B cell (primary cell): ENCODE measurements around the gene FGA. TPM values are rescaled to one million over a fixed set of nuclear protein-coding genes. Genes with fewer than 3 reads are reported as not detected.

Source experiments
- ATAC-seq: fragments of 200-7000 bp; cut with Tn5 transposase; one replicate; pipeline ENCODE4 v1.10.0; 2021; ENCODE audit warnings: low read depth, mild to moderate bottlenecking, moderate number of reproducible peaks, moderate library complexity
- CTCF ChIA-PET: fragments of 350-600 bp; sonication (Branson Sonifier 250); formaldehyde crosslinking; loops from one replicate; lab custom pipeline; 2021; ENCODE audit warnings: antibody characterized with exemption, inconsistent platforms; lab: Charles Lee
- POLR2A ChIA-PET: fragments of 350-600 bp; sonication (Branson Sonifier 250); formaldehyde crosslinking; loops from one replicate; lab custom pipeline; 2021; ENCODE audit warnings: antibody characterized with exemption; lab: Charles Lee
- DNase-seq: peaks from one replicate; pipeline ENCODE4 v3.0.0; 2013
- H2AFZ ChIP-seq: 2 replicates; pipeline ENCODE4 v1.6.1; 2012; ENCODE audit warnings: mild to moderate bottlenecking, low read depth, low read length; ENCODE audit not compliant: insufficient read depth, poor library complexity, severe bottlenecking
- H3K27ac ChIP-seq, 2 donors: 1 replicate in 1 of 2; 2 replicates in 1 of 2; pipeline ENCODE4 v1.5.1; 2012 to 2013; ENCODE audit warnings: low read length in 2 of 2, mild to moderate bottlenecking in 2 of 2, moderate library complexity in 1 of 2
- H3K27me3 ChIP-seq, 4 experiments: fragments of 200-600 bp in 1 of 4; sonication (generic) in 1 of 4; replicated peaks in 1 of 4; 1 replicate in 2 of 4; 2 replicates in 2 of 4; pipeline versions ENCODE4 v1.6.1 to v1.7.0; 2013 to 2016; ENCODE audit warnings: low read length in 3 of 4, mild to moderate bottlenecking in 2 of 4, mixed read lengths in 1 of 4, moderate library complexity in 1 of 4; ENCODE audit not compliant: insufficient read depth in 4 of 4, control insufficient read depth in 3 of 4; ENCODE audit errors: control extremely low read depth in 1 of 4
- H3K36me3 ChIP-seq, 2 experiments: replicated peaks in 1 of 2; 1 replicate in 1 of 2; 2 replicates in 1 of 2; pipeline versions ENCODE4 v1.6.1 to v1.7.1; 2013; ENCODE audit warnings: low read length in 1 of 2; ENCODE audit not compliant: insufficient read depth in 2 of 2, control insufficient read depth in 1 of 2; ENCODE audit errors: control extremely low read depth in 1 of 2, extremely low read depth in 1 of 2
- H3K4me1 ChIP-seq, 2 donors: fragments of 200-600 bp in 1 of 2; sonication (generic) in 1 of 2; 1 replicate in 1 of 2; 2 replicates in 1 of 2; pipeline versions ENCODE4 v1.5.1 to v1.6.1; 2013 to 2017; ENCODE audit warnings: low read length in 2 of 2; ENCODE audit not compliant: control insufficient read depth in 2 of 2, insufficient read depth in 2 of 2
- H3K4me2 ChIP-seq: replicated peaks from 2 replicates; pipeline ENCODE3; 2012; ENCODE audit warnings: mild to moderate bottlenecking, low read depth, low read length; ENCODE audit not compliant: poor library complexity, severe bottlenecking
- H3K4me3 ChIP-seq, 5 experiments: fragments of 200-600 bp in 1 of 5; sonication (generic) in 1 of 5; 1 replicate in 3 of 5; 2 replicates in 2 of 5; pipeline versions ENCODE4 v1.5.1 to v1.7.0; 2011 to 2016; ENCODE audit warnings: low read length in 4 of 5, mild to moderate bottlenecking in 4 of 5, low read depth in 2 of 5, control low read depth in 1 of 5, moderate library complexity in 1 of 5; ENCODE audit not compliant: insufficient read depth in 1 of 5; ENCODE audit errors: control extremely low read depth in 1 of 5, extremely low read depth in 1 of 5
- H3K79me2 ChIP-seq: fragments of 200-600 bp; sonication (generic); one replicate; pipeline ENCODE4 v1.6.0; 2016; ENCODE audit warnings: low read length; ENCODE audit not compliant: control insufficient read depth, insufficient read depth
- H3K9ac ChIP-seq: fragments of 200-600 bp; sonication (generic); 2 replicates; pipeline ENCODE4 v1.6.1; 2017; ENCODE audit warnings: mild to moderate bottlenecking, low read length, moderate library complexity
- H3K9me3 ChIP-seq, 3 donors: one replicate each; pipeline versions ENCODE4 v1.6.1 to v1.7.1; 2013; ENCODE audit warnings: low read length in 2 of 3; ENCODE audit not compliant: control insufficient read depth in 2 of 3, insufficient read depth in 1 of 3; ENCODE audit errors: control extremely low read depth in 1 of 3
- H4K20me1 ChIP-seq: 2 replicates; pipeline ENCODE4 v1.6.0; 2012; ENCODE audit warnings: mild to moderate bottlenecking, low read length; ENCODE audit not compliant: insufficient read depth, control insufficient read depth, poor library complexity, severe bottlenecking
- H3K27ac Mint-ChIP-seq: one replicate; pipeline ENCODE4 v1.8.0; 2021; ENCODE audit warnings: mixed read lengths
- H3K27me3 Mint-ChIP-seq: one replicate; pipeline ENCODE4 v1.8.0; 2021; ENCODE audit warnings: mixed read lengths
- H3K4me1 Mint-ChIP-seq: one replicate; pipeline ENCODE4 v1.8.0; 2021; ENCODE audit warnings: mixed read lengths
- H3K4me3 Mint-ChIP-seq: one replicate; pipeline ENCODE4 v1.8.0; 2021; ENCODE audit warnings: mixed read lengths
- H3K9me3 Mint-ChIP-seq: one replicate; pipeline ENCODE4 v1.8.0; 2022; ENCODE audit warnings: mixed read lengths; ENCODE audit not compliant: insufficient read depth
- EZH2 ChIP-seq: IDR thresholded peaks from 2 replicates; pipeline ENCODE4 v1.6.1; 2012; ENCODE audit warnings: borderline replicate concordance, low read depth, mild to moderate bottlenecking, moderate library complexity, low read length; ENCODE audit not compliant: insufficient read depth, poor library complexity, severe bottlenecking
- whole genome bisulfite sequencing: methylation state at CpG from one replicate; pipeline ENCODE4 v1.1.5; 2013; ENCODE audit warnings: missing lambda C conversion rate; ENCODE audit not compliant: insufficient coverage; 5-methylcytosine and 5-hydroxymethylcytosine counted together
- intact Hi-C: fragments of 100-400 bp; cut with micrococcal nuclease; formaldehyde crosslinking; loops from one replicate; pipeline ENCODE4 v1.10.0; 2022
- polyA plus RNA-seq: library from polyadenylated mRNA; depleted of rRNA; stranded (reverse); fragments of >200 nt; gene quantifications from 2 replicates; pipeline ENCODE4 v1.2.3, GENCODE V29; 2012
- total RNA-seq, 2 donors: library from RNA; stranded (reverse); fragments of 120-200 nt in 1 of 2; gene quantifications; 1 replicate in 1 of 2; 2 replicates in 1 of 2; pipeline versions ENCODE4 v1.2.3 to v1.2.4, GENCODE V29; 2013 to 2022
- TF ChIP-seq, protein P1 (sequence below): fragments of 200-600 bp; IDR thresholded peaks from one replicate; pipeline ENCODE4 v1.8.0; 2022; ENCODE audit warnings: antibody characterized with exemption, mild to moderate bottlenecking

FGA gene
- total and polyA plus RNA-seq, 2 donors (not counting 1 experiment from before 2014, with no cell fraction given): not detected

DNA sequence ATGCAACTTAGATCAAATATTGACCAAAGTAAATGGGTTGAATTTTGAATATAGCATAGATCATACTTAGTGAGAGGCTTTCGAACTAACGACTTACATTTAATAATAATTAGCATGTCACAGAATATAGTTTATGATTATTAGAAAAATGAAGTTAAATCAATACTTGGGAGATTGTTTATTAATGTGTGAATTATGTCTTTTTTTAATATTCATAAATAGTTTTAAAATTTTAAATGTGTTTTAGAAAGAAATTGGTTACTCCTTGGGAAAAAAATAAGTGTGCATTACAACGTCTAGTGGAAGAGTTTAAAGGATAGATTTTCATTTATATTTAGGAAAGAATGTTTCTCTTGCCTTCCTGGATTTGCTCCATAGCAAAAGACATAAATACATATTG is 7.3 kb downstream of the FGA start:
- WGBS: no CpG with 5 or more reads among the region's 3 CpGs
- Mint-ChIP-seq H3K4me3 (no peak overlapping the region), H3K9me3 (no peaks in the 10 kb centered on the region), H3K27ac (no peak overlapping the region), H3K27me3 (peaks cover 22% of the 10 kb centered on the region), H3K4me1 (no peaks in the 10 kb centered on the region)
- no peaks in the 10 kb centered on the region for H3K36me3 ChIP-seq
- no peak for DNase-seq
- H3K27me3 ChIP-seq: peaks cover 0 to 6% (median 0%) of the 10 kb centered on the region in 4 experiments
- H3K27ac ChIP-seq: no peak overlapping the region
- no peaks in the 10 kb centered on the region for H4K20me1 ChIP-seq
- TF ChIP-seq EZH2: no peak
- TF ChIP-seq, protein P1, sequence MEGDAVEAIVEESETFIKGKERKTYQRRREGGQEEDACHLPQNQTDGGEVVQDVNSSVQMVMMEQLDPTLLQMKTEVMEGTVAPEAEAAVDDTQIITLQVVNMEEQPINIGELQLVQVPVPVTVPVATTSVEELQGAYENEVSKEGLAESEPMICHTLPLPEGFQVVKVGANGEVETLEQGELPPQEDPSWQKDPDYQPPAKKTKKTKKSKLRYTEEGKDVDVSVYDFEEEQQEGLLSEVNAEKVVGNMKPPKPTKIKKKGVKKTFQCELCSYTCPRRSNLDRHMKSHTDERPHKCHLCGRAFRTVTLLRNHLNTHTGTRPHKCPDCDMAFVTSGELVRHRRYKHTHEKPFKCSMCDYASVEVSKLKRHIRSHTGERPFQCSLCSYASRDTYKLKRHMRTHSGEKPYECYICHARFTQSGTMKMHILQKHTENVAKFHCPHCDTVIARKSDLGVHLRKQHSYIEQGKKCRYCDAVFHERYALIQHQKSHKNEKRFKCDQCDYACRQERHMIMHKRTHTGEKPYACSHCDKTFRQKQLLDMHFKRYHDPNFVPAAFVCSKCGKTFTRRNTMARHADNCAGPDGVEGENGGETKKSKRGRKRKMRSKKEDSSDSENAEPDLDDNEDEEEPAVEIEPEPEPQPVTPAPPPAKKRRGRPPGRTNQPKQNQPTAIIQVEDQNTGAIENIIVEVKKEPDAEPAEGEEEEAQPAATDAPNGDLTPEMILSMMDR: no peak
- H3K9me3 ChIP-seq: peaks cover 0 to 1% (median 0%) of the 10 kb centered on the region in 3 donors
- H2AFZ ChIP-seq: no peak overlapping the region
- H3K9ac ChIP-seq: no peak overlapping the region
- ChIA-PET POLR2A (no interaction called here), CTCF (no interaction called here)
- no peak overlapping the region for H3K4me2 ChIP-seq
- no peaks in the 10 kb centered on the region for H3K4me1 ChIP-seq
- intact Hi-C loops: no loop called here
- no peak overlapping the region for H3K4me3 ChIP-seq
- no peak for ATAC-seq
- no peaks in the 10 kb centered on the region for H3K79me2 ChIP-seq

DNA sequence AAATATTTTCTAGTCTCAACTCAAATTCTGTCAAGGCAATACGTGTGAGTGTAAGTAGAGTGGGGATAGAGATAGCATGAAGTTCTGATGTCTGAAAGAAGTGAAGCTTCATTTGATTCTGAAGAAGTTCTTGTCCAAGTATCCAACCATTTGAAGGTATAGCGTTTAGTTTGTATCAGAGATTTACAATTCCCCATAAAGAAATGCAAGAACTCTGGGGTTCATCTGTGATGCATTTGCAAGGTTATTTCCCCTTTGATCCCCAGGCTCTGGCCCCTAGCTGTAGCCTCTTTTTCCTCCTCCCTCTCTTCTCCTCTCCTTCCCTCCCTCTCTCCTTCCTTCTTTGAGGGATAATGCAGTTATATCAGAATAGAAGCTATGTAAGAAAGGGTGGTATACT is 7.8 kb downstream of the FGA start:
- Histone ChIP-seq H3K27ac (no peak overlapping the region), H3K36me3 (no peaks in the 10 kb centered on the region), H3K27me3 (peaks cover 0 to 6% (median 0%) of the 10 kb centered on the region in 4 experiments), H3K79me2 (no peaks in the 10 kb centered on the region), H4K20me1 (no peaks in the 10 kb centered on the region), H3K9ac (no peak overlapping the region), H3K4me1 (no peaks in the 10 kb centered on the region), H3K4me2 (no peak overlapping the region), H2AFZ (no peak overlapping the region), H3K4me3 (no peak overlapping the region), H3K9me3 (peaks cover 0 to 1% (median 0%) of the 10 kb centered on the region in 3 donors)
- no peak for DNase-seq
- POLR2A ChIA-PET: no interaction called here
- Mint-ChIP-seq H3K27ac (no peak overlapping the region), H3K27me3 (peaks cover 22% of the 10 kb centered on the region), H3K4me1 (no peaks in the 10 kb centered on the region), H3K4me3 (no peak overlapping the region), H3K9me3 (no peaks in the 10 kb centered on the region)
- ATAC-seq: no peak
- CTCF ChIA-PET: no interaction called here
- intact Hi-C loops: no loop called here
- no CpG with 5 or more reads among the region's 2 CpGs for WGBS
- no peak for TF ChIP-seq EZH2
- TF ChIP-seq, protein P1: no peak
